OCI-LY7 (cell line): Measurements from ENCODE around the gene SEBOX. TPM values are rescaled to one million over a fixed set of nuclear protein-coding genes. Genes with fewer than 3 reads are reported as not detected.
"Not testable (repeated sequence)": the region's sequence is repeated elsewhere in the genome, so short reads cannot be mapped to it uniquely, and the experiment has no call there.

Experiments
- BruUV-seq: library from RNA; stranded (reverse); fragments of 400-500 nt; replicated peaks from 2 replicates; lab custom pipeline; 2021; lab: Mats Ljungman, UMichigan
- CTCF ChIA-PET: fragments of 300-600 bp; sonication (Branson Sonifier 250); formaldehyde crosslinking; loops from one replicate; lab custom pipeline; 2022; ENCODE audit warnings: antibody characterized with exemption; ENCODE audit not compliant: unreplicated experiment; lab: Charles Lee
- POLR2A ChIA-PET: fragments of 300-600 bp; sonication (Branson Sonifier 250); formaldehyde crosslinking; loops from one replicate; lab custom pipeline; 2022; ENCODE audit warnings: antibody characterized with exemption; lab: Charles Lee
- DNase-seq: peaks from one replicate; pipeline ENCODE4 v3.0.0-alpha.2; 2015; ENCODE audit warnings: low spot score
- H2AFZ ChIP-seq: fragments of 200-600 bp; sonication (generic), shearing (Covaris generic); 2 replicates; pipeline ENCODE4 v1.6.1; 2014; ENCODE audit warnings: mild to moderate bottlenecking, antibody characterized with exemption, low read length, moderate library complexity
- H3K27ac ChIP-seq: fragments of 200-600 bp; sonication (generic); 2 replicates; pipeline ENCODE4 v1.5.1; 2014; ENCODE audit warnings: mixed run types, low read depth, mild to moderate bottlenecking, moderate library complexity, low read length, inconsistent platforms; ENCODE audit not compliant: poor library complexity, severe bottlenecking
- H3K36me3 ChIP-seq: fragments of 200-600 bp; sonication (generic); 2 replicates; pipeline ENCODE4 v1.6.1; 2014; ENCODE audit warnings: mild to moderate bottlenecking, antibody characterized with exemption, low read length, moderate library complexity, mixed read lengths; ENCODE audit not compliant: insufficient read depth
- H3K4me1 ChIP-seq: fragments of 200-600 bp; sonication (generic); 2 replicates; pipeline ENCODE4 v1.5.1; 2014; ENCODE audit warnings: mild to moderate bottlenecking, low read length; ENCODE audit not compliant: insufficient read depth, poor library complexity, severe bottlenecking
- H3K4me2 ChIP-seq: fragments of 200-600 bp; sonication (generic); 2 replicates; pipeline ENCODE4 v1.6.1; 2014; ENCODE audit warnings: mild to moderate bottlenecking, low read length
- H3K4me3 ChIP-seq: fragments of 200-600 bp; sonication (generic); 2 replicates; pipeline ENCODE4 v1.5.1; 2014; ENCODE audit warnings: mild to moderate bottlenecking, low read depth, low read length; ENCODE audit not compliant: poor library complexity, severe bottlenecking
- H3K79me2 ChIP-seq: fragments of 200-600 bp; sonication (generic); 2 replicates; pipeline ENCODE4 v1.6.1; 2016; ENCODE audit warnings: low read depth, mild to moderate bottlenecking, low read length, moderate library complexity, mixed read lengths; ENCODE audit not compliant: insufficient read depth
- H3K9me2 ChIP-seq: fragments of 200-600 bp; sonication (generic); 2 replicates; pipeline ENCODE4 v1.6.1; 2016; ENCODE audit warnings: mild to moderate bottlenecking, low read length, mixed read lengths; ENCODE audit not compliant: insufficient read depth
- H3K9me3 ChIP-seq: fragments of 200-600 bp; sonication (generic); 2 replicates; pipeline ENCODE4 v1.6.1; 2014; ENCODE audit warnings: mild to moderate bottlenecking, mixed run types, low read length, mixed read lengths
- H4K20me1 ChIP-seq: fragments of 200-600 bp; sonication (generic); 2 replicates; pipeline ENCODE4 v1.6.1; 2014; ENCODE audit warnings: mild to moderate bottlenecking, antibody characterized with exemption, low read length, moderate library complexity, mixed read lengths; ENCODE audit not compliant: insufficient read depth
- EZH2phosphoT487 ChIP-seq: fragments of 200-600 bp; sonication (generic); IDR thresholded peaks from 2 replicates; pipeline ENCODE4 v1.6.1; 2018; ENCODE audit warnings: low read depth, borderline replicate concordance, mild to moderate bottlenecking, mixed run types, antibody characterized with exemption, low read length, moderate library complexity, mixed read lengths
- intact Hi-C: fragments of 100-400 bp; cut with micrococcal nuclease; formaldehyde crosslinking; loops from one replicate; pipeline ENCODE4 v1.10.0; 2022; ENCODE audit not compliant: unreplicated experiment
- total RNA-seq, 2 experiments: library from RNA; depleted of rRNA in 1 of 2; stranded (reverse); fragments of >200 nt in 1 of 2; shearing (Covaris generic) in 1 of 2; gene quantifications; 2 replicates each; pipeline ENCODE4 v1.2.3, GENCODE V29; 2014 to 2022
- TF ChIP-seq, protein P1 (sequence below): fragments of 200-600 bp; sonication (generic); conservative IDR thresholded peaks from 2 replicates; pipeline ENCODE4 v1.5.1; 2014; ENCODE audit warnings: mild to moderate bottlenecking, antibody characterized with exemption, low read length, moderate library complexity, mixed read lengths

SEBOX gene
- total RNA-seq, 2 experiments from 2014 or later, result not detected

- DNase-seq, result no peak
- Histone ChIP-seq H2AFZ (no peak overlapping the region), H3K9me2 (no peaks in the 10 kb centered on the region), H3K4me2 (no peak overlapping the region), H4K20me1 (no peaks in the 10 kb centered on the region), H3K36me3 (peaks cover 50% of the 10 kb centered on the region), H3K4me1 (peaks cover 44% of the 10 kb centered on the region), H3K27ac (no peak overlapping the region), H3K4me3 (no peak overlapping the region), H3K9me3 (no peaks in the 10 kb centered on the region), H3K79me2 (peaks cover 4% of the 10 kb centered on the region; the same call in 1 of the 2 replicates)
- intact Hi-C loops, result no loop called here
- no peak for TF ChIP-seq EZH2phosphoT487
- BruUV-seq, result no TSS peak
- CTCF ChIA-PET, result no interaction called here
- POLR2A ChIA-PET, result no interaction called here
These were observed 23.5 kb downstream of the SEBOX start for GRCh38 chr17:28341516-28341915.

DNA sequence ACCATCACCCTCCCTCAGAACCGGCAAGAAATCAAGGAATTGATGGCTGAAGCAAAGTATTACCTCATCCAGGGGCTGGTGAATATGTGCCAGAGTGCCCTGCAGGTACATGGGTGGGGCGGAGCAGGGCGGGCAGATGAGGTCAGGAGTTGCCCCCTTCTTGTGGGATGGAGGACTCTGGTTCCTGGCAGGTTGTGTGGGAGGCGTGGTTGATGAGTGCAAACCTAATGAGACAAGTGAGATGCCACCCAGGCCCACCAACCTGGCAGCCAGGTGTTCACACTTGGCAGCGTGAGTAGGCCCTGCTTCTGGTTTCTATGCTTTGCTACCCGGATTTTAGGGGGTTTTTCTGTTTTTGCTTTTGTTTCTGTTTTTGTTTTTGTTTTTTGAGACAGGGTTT, 24.6 kb downstream of the SEBOX start:
- peaks cover 10% of the 10 kb centered on the region; the same call in 1 of the 2 replicates for H3K79me2 ChIP-seq
- peaks cover 39% of the 10 kb centered on the region for H3K36me3 ChIP-seq
- intact Hi-C loops, result no loop called here
- POLR2A ChIA-PET, result no interaction called here
- H3K4me1 ChIP-seq, result peaks cover 48% of the 10 kb centered on the region
- no peak overlapping the region for H3K4me3 ChIP-seq
- H3K27ac ChIP-seq, result no peak overlapping the region
- no peak for DNase-seq
- CTCF ChIA-PET, result no interaction called here
- no peaks in the 10 kb centered on the region for H4K20me1 ChIP-seq
- no peaks in the 10 kb centered on the region for H3K9me2 ChIP-seq
- TF ChIP-seq, protein P1, sequence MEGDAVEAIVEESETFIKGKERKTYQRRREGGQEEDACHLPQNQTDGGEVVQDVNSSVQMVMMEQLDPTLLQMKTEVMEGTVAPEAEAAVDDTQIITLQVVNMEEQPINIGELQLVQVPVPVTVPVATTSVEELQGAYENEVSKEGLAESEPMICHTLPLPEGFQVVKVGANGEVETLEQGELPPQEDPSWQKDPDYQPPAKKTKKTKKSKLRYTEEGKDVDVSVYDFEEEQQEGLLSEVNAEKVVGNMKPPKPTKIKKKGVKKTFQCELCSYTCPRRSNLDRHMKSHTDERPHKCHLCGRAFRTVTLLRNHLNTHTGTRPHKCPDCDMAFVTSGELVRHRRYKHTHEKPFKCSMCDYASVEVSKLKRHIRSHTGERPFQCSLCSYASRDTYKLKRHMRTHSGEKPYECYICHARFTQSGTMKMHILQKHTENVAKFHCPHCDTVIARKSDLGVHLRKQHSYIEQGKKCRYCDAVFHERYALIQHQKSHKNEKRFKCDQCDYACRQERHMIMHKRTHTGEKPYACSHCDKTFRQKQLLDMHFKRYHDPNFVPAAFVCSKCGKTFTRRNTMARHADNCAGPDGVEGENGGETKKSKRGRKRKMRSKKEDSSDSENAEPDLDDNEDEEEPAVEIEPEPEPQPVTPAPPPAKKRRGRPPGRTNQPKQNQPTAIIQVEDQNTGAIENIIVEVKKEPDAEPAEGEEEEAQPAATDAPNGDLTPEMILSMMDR, result no peak
- no peak for TF ChIP-seq EZH2phosphoT487
- H3K4me2 ChIP-seq, result no peak overlapping the region
- H2AFZ ChIP-seq, result no peak overlapping the region
- no TSS peak for BruUV-seq
- H3K9me3 ChIP-seq, result no peaks in the 10 kb centered on the region

DNA sequence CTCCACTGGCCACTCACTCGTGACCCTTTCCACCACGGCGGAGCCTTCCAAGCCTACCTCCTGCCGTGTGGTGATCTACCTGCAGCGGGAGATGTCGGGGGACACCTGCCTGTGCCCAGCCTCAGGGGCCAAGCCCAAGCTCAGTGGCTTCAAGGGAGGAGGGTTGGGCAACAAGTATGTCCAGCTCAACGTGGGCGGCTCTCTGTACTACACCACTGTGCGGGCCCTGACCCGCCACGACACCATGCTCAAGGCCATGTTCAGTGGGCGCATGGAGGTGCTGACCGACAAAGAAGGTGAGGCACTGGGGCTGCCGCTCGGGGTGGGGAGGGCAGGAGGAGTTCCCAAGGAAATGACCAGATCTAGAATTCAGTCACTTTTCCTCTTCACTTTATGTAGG, 25.6 kb downstream of the SEBOX start:
- CTCF ChIA-PET, result no interaction called here
- POLR2A ChIA-PET, result no interaction called here
- intact Hi-C loops, result no loop called here

GRCh38 chr17:28338769-28339212, 26.2 kb downstream of the SEBOX start:
- BruUV-seq, H3K4me2 ChIP-seq, CTCF ChIA-PET, intact Hi-C loops, POLR2A ChIA-PET, H3K9me2 ChIP-seq, DNase-seq, H3K79me2 ChIP-seq, H2AFZ ChIP-seq, H3K4me3 ChIP-seq, H4K20me1 ChIP-seq, H3K27ac ChIP-seq, H3K9me3 ChIP-seq: not testable (repeated sequence)
- Histone ChIP-seq H3K36me3 (peaks cover 23% of the 10 kb centered on the region), H3K4me1 (peaks cover 40% of the 10 kb centered on the region)

More for the DNA sequence above, 25.6 kb downstream of the SEBOX start:
- Histone ChIP-seq H3K4me3 (no peak overlapping the region), H3K27ac (no peak overlapping the region), H3K4me1 (peaks cover 41% of the 10 kb centered on the region), H3K9me2 (no peaks in the 10 kb centered on the region), H3K36me3 (peaks cover 29% of the 10 kb centered on the region), H3K79me2 (peaks cover 10% of the 10 kb centered on the region; the same call in 1 of the 2 replicates), H3K9me3 (no peaks in the 10 kb centered on the region), H3K4me2 (no peak overlapping the region), H4K20me1 (no peaks in the 10 kb centered on the region), H2AFZ (no peak overlapping the region)
- TF ChIP-seq, protein P1, result no peak
- TF ChIP-seq EZH2phosphoT487, result no peak
- no peak for DNase-seq
- no TSS peak for BruUV-seq
